ENCODE measurements around the gene LZIC. TPM values are rescaled to one million over a fixed set of nuclear protein-coding genes. Genes with fewer than 3 reads are reported as not detected.

Gene LZIC
- total and polyA plus RNA-seq, 2 of the 13 experiments (the other 11 are each of a cell fraction or from before 2014, with no cell fraction given) = 25.2 to 71.8 TPM

DNA sequence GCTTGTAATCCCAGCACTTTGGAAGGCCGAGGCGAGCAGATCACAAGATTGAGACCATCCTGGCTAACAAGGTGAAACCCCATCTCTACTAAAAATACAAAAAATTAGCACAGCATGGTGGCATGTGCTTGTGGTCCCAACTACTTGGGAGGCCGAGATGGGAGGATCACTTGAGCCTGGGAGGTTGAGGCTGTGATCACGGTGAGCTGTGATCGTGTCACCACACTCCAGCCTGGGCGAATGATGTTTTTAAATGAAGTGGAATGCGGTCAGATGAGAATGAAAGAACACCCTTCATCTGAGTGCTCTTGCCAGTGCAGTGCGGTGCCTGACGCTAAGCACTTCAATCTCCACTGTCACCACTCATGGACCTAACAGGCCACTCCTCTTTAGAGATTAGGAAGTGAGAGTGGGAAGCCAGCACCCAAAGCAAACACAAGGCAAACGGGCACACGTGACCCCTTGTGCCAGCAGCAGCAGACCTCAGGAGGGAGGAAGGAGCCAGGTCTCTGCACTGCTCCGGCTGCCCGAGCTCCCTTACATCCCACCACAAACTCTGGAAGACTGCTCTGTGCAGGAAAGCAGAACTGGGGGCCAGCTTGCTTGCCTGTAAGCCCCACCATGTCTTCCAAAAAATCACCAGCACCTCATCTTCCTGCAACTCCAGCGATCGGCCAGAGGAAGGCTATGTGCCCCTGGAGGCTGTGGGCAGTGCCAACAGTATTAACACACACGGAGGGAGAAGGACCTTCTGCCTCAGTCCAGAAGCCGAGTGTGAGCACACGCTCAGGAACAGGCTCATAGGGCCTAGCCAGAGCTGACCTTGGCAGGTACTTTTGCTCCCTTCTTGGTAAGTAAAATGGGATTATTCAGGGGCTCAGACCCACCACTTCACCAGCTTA lies 42.8 kb downstream of the LZIC start (continued):
- no peak for TF ChIP-seq CHD4 (IDR thresholded peaks at IDR 0.05; ENCODE audit: borderline replicate concordance, low read length)
- TF ChIP-seq ZNF343 (CRISPR knock-in tag; IDR thresholded peaks at IDR 0.05) = no peak; the same call in 1 of the 2 replicates
- TF ChIP-seq, protein P1, sequence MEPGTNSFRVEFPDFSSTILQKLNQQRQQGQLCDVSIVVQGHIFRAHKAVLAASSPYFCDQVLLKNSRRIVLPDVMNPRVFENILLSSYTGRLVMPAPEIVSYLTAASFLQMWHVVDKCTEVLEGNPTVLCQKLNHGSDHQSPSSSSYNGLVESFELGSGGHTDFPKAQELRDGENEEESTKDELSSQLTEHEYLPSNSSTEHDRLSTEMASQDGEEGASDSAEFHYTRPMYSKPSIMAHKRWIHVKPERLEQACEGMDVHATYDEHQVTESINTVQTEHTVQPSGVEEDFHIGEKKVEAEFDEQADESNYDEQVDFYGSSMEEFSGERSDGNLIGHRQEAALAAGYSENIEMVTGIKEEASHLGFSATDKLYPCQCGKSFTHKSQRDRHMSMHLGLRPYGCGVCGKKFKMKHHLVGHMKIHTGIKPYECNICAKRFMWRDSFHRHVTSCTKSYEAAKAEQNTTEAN (CRISPR knock-in tag; conservative IDR thresholded peaks at IDR 0.05) = no peak
- no peak for TF ChIP-seq ZNF138 (CRISPR knock-in tag; IDR thresholded peaks at IDR 0.05; ENCODE audit: low read depth)
- no peak for TF ChIP-seq GTF3A (CRISPR knock-in tag; conservative IDR thresholded peaks at IDR 0.05)
- 0 out of 2 replicates have a peak, but pooled peaks have one; percentile 13 for TF ChIP-seq DPF2 (CRISPR knock-in tag; IDR thresholded peaks at IDR 0.05; ENCODE audit: borderline replicate concordance, low read depth)
- TF ChIP-seq SRSF9 (IDR thresholded peaks at IDR 0.05; ENCODE audit: borderline replicate concordance, insufficient read depth, low read depth, low read length, poor library complexity, severe bottlenecking) = no peak
- TF ChIP-seq, protein P2, sequence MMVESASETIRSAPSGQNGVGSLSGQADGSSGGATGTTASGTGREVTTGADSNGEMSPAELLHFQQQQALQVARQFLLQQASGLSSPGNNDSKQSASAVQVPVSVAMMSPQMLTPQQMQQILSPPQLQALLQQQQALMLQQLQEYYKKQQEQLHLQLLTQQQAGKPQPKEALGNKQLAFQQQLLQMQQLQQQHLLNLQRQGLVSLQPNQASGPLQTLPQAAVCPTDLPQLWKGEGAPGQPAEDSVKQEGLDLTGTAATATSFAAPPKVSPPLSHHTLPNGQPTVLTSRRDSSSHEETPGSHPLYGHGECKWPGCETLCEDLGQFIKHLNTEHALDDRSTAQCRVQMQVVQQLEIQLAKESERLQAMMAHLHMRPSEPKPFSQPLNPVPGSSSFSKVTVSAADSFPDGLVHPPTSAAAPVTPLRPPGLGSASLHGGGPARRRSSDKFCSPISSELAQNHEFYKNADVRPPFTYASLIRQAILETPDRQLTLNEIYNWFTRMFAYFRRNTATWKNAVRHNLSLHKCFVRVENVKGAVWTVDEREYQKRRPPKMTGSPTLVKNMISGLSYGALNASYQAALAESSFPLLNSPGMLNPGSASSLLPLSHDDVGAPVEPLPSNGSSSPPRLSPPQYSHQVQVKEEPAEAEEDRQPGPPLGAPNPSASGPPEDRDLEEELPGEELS (CRISPR knock-in tag; IDR thresholded peaks at IDR 0.05) = no peak
- TF ChIP-seq, protein P3, sequence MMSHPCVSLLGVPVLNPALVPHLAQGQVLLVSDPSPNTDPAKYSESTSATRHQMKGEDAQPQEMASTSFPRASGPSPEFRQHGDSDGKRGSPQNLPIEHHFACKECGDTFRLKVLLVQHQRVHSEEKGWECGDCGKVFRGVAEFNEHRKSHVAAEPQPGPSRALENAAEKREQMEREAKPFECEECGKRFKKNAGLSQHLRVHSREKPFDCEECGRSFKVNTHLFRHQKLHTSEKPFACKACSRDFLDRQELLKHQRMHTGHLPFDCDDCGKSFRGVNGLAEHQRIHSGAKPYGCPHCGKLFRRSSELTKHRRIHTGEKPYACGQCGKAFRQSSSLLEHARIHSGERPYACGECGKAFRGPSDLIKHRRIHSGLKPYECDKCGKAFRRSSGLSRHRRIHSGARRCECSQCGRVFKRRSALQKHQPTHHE (CRISPR knock-in tag; IDR thresholded peaks at IDR 0.05; ENCODE audit: borderline replicate concordance) = no peak
- TF ChIP-seq, protein P4, sequence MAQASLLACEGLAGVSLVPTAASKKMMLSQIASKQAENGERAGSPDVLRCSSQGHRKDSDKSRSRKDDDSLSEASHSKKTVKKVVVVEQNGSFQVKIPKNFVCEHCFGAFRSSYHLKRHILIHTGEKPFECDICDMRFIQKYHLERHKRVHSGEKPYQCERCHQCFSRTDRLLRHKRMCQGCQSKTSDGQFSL (CRISPR knock-in tag; IDR thresholded peaks at IDR 0.05) = no peak
- TF ChIP-seq, protein P5, sequence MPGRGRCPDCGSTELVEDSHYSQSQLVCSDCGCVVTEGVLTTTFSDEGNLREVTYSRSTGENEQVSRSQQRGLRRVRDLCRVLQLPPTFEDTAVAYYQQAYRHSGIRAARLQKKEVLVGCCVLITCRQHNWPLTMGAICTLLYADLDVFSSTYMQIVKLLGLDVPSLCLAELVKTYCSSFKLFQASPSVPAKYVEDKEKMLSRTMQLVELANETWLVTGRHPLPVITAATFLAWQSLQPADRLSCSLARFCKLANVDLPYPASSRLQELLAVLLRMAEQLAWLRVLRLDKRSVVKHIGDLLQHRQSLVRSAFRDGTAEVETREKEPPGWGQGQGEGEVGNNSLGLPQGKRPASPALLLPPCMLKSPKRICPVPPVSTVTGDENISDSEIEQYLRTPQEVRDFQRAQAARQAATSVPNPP (CRISPR knock-in tag; IDR thresholded peaks at IDR 0.05) = no peak
- no peak for TF ChIP-seq ZNF331 (CRISPR knock-in tag; IDR thresholded peaks at IDR 0.05)
- TF ChIP-seq EP300 (IDR thresholded peaks at IDR 0.05; ENCODE audit: low read depth in 2 of 2, low read length in 2 of 2) = no peak
- TF ChIP-seq EP300 (CRISPR knock-in tag; IDR thresholded peaks at IDR 0.05; ENCODE audit: borderline replicate concordance) = no peak
- TF ChIP-seq, protein P6, sequence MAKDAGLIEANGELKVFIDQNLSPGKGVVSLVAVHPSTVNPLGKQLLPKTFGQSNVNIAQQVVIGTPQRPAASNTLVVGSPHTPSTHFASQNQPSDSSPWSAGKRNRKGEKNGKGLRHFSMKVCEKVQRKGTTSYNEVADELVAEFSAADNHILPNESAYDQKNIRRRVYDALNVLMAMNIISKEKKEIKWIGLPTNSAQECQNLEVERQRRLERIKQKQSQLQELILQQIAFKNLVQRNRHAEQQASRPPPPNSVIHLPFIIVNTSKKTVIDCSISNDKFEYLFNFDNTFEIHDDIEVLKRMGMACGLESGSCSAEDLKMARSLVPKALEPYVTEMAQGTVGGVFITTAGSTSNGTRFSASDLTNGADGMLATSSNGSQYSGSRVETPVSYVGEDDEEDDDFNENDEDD (CRISPR knock-in tag; IDR thresholded peaks at IDR 0.05; ENCODE audit: borderline replicate concordance) = no peak
- no peak for TF ChIP-seq ZNF883 (CRISPR knock-in tag; IDR thresholded peaks at IDR 0.05; ENCODE audit: not compliant biosample characterization)
- no peak for TF ChIP-seq ZNF652 (CRISPR knock-in tag; IDR thresholded peaks at IDR 0.05; ENCODE audit: borderline replicate concordance, low read depth)
